ENCODE data around the gene BHLHE41.

The BHLHE41 gene

DNA sequence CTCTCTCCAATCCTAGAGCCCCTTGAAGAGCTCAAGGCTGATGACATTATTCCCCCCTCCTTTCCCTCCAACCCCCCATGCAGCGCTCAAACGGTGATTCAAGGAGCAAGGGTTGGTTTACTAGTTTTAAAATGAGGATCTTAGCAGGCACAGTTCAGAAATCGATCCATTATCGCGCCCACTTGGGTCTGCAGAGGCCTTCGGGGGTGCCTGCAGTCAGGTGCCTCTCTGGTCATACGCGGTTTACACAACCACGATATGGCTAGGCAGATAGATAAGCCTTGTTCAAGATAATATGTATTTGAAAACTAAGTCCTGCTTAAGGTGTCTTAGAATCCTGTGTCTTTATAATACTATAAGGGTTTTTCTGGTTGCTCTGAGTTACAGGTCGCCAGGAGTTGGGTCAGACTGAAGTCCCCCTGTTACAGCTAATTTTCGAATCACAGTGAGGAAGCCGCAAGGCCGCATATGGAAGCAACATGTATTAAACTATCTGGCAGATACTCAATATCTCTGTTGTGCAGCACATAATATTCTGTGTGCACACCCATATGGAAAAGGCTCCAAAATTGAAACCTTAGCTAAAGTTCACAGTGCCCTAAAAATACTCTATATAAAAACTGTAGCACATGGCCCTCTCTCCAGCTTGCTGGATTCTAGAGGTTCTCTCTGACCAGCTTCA lies 10.0 kb downstream of the BHLHE41 start:
- peak overlapping the region; percentile 86 for H3K27ac Mint-ChIP-seq
- H3K36me3 Mint-ChIP-seq = no peaks in the 10 kb centered on the region
- peaks cover 19 to 42% of the 10 kb centered on the region in 2 donors for H3K4me1 Mint-ChIP-seq
- H3K9me3 Mint-ChIP-seq = no peaks in the 10 kb centered on the region
- no peak for DNase-seq
- ATAC-seq (replicated peaks) = no peak
- no peaks in the 10 kb centered on the region for H3K27me3 Mint-ChIP-seq
- H3K4me3 Mint-ChIP-seq = peak overlapping the region; percentile 88 to 89

GRCh38 chr12:26113853-26114719 lies 10.8 kb downstream of the BHLHE41 start:
- peak overlapping the region; percentile 94 for H3K27ac Mint-ChIP-seq
- DNase-seq = peak; percentile 62
- peaks cover 0 to 5% of the 10 kb centered on the region in 2 donors for H3K27me3 Mint-ChIP-seq
- H3K4me3 Mint-ChIP-seq = peak overlapping the region; percentile 88 to 89
- H3K4me1 Mint-ChIP-seq = peaks cover 16 to 36% of the 10 kb centered on the region in 2 donors
- peak; percentile 89 to 91 for ATAC-seq (replicated peaks)
- H3K9me3 Mint-ChIP-seq = no peaks in the 10 kb centered on the region
- no peaks in the 10 kb centered on the region for H3K36me3 Mint-ChIP-seq

DNA sequence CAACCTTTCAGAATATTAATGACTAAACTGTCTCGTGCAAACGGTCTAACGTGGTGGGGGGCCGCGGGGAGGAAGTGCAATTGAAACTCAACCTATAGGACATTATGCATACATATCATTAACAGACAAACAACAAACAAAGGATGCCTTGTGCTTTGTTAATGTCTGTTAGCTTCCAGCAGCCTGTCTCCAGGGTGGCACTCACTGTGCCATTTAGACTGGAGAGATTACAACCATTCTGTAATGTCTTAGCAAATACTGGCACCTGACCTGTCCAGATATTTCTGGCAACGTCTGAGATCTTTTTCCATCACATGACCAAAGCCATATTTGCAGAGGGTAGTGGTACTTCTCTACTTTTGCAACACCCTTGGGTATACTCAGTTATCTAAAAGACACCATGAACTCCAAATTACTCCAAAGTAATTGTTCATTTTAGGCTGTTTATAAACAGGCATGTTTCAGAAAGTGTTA lies 11.6 kb downstream of the BHLHE41 start:
- DNase-seq (no peak), ATAC-seq (replicated peaks) (no peak)
- peak overlapping the region; percentile 88 to 89 for H3K4me3 Mint-ChIP-seq
- H3K36me3 Mint-ChIP-seq = no peaks in the 10 kb centered on the region
- H3K27ac Mint-ChIP-seq = no peak overlapping the region
- no peaks in the 10 kb centered on the region for H3K9me3 Mint-ChIP-seq
- H3K27me3 Mint-ChIP-seq = peaks cover 0 to 5% of the 10 kb centered on the region in 2 donors
- H3K4me1 Mint-ChIP-seq = peaks cover 13 to 33% of the 10 kb centered on the region in 2 donors

DNA sequence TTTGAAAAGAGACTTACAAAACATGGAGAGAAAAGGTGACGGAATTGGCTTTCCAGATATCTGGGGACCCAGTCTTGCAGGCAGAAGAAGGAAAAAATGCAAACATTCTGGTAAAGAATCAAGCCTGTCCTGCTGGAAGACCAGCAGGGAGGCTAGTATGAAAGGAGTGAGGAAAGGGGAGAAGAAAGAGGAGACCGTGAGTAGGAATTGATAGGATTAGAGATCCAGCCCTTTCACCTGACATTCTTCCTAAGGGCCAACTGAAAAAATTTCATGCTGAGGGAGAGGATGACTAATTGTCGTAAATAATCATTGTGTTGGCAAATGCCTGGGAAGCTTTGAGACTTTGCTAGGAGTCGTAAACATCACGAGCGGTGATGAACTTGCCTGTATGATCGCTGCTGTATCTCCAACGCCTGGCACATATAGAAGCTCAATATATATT lies 12.1 kb downstream of the BHLHE41 start:
- no peak overlapping the region for H3K27ac Mint-ChIP-seq
- no peaks in the 10 kb centered on the region for H3K9me3 Mint-ChIP-seq
- H3K27me3 Mint-ChIP-seq = peaks cover 0 to 5% of the 10 kb centered on the region in 2 donors
- H3K36me3 Mint-ChIP-seq = no peaks in the 10 kb centered on the region
- ATAC-seq (replicated peaks) (no peak), DNase-seq (no peak)
- peak overlapping the region in 1 of 2 donors; percentile 5 for H3K4me3 Mint-ChIP-seq
- peaks cover 13 to 30% of the 10 kb centered on the region in 2 donors for H3K4me1 Mint-ChIP-seq

DNA sequence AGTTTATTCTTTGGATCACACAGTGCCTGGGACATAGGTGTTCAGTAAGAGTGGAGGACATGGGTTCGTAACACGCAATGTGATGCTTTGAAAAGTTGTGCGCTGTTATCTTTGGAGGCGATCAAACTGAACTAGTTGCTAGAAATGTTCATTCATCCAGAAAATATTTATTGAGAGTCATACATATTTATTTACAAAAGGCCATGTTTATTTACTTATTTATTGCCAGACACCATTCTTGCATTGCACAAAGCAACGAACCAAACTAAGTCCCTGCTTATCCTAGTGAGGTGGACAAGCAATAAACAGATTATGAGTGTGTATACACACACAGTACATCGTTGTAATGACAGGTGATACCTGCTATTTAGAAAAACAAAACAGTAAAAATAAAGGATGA lies 12.6 kb downstream of the BHLHE41 start:
- Mint-ChIP-seq H3K9me3 (no peaks in the 10 kb centered on the region), H3K4me3 (no peak overlapping the region), H3K27me3 (peaks cover 0 to 5% of the 10 kb centered on the region in 2 donors), H3K4me1 (peaks cover 13 to 30% of the 10 kb centered on the region in 2 donors), H3K36me3 (no peaks in the 10 kb centered on the region), H3K27ac (no peak overlapping the region)
- DNase-seq = no peak
- no peak for ATAC-seq (replicated peaks)

DNA sequence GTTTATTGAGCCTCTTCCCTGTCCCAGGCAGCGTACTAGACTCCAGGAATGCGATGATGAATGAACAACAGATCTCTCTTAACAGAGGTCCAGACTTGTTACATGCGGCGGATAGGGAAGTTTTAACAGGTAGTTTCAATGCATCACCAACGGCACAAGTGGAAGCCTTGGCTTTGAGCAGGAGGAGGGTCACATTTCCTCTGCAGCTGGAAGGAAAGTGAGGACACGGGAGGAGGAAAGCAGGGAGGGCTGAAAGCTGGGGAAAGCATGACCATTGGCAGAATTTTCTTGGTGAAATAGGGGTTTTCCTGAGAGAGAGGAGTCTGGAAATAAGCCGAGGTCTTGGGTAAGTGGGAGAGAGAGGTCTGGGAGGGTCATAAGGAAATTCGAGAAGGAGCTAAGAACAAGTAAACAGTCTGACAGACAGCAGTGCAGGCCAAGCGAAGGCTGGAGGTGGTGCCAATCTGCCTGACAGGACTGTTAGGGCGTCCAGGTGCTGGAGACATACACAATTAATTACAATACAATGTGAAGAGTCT lies 15.4 kb downstream of the BHLHE41 start:
- Mint-ChIP-seq H3K9me3 (no peaks in the 10 kb centered on the region), H3K4me3 (no peak overlapping the region), H3K36me3 (no peaks in the 10 kb centered on the region), H3K4me1 (peaks cover 7 to 17% of the 10 kb centered on the region in 2 donors), H3K27me3 (peaks cover 0 to 9% of the 10 kb centered on the region in 2 donors), H3K27ac (no peak overlapping the region)
- ATAC-seq (replicated peaks) = no peak
- no peak for DNase-seq

- ATAC-seq (replicated peaks) = no peak
- no peak overlapping the region for H3K4me3 Mint-ChIP-seq
- no peak for DNase-seq
- no peaks in the 10 kb centered on the region for H3K9me3 Mint-ChIP-seq
- peaks cover 0 to 14% of the 10 kb centered on the region in 2 donors for H3K27me3 Mint-ChIP-seq
- peaks cover 7 to 15% of the 10 kb centered on the region in 2 donors for H3K4me1 Mint-ChIP-seq
- H3K36me3 Mint-ChIP-seq = no peaks in the 10 kb centered on the region
- H3K27ac Mint-ChIP-seq = no peak overlapping the region
Observed at GRCh38 chr12:26108915-26109314, 15.9 kb downstream of the BHLHE41 start.

DNA sequence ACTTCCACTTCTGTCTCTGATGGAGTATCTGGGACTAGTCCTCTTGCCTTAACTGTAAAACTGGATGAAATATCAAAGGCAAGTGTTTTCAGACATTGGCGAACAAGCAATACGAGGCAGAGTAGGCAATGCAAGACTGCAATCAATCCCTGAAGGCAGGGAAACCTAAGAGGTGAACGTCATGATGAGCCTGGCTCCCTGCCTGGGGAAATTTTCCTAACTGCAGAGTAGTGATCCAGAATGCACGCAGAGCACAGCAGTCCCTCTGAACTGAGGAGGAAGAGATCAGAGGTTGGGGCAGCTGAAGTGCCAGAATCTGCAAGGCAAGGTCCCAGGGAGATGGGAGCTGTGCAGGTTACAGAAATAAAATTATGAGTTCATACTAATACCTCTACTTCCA lies 18.5 kb downstream of the BHLHE41 start:
- no peaks in the 10 kb centered on the region for H3K9me3 Mint-ChIP-seq

GRCh38 chr12:26102953-26103352 lies 21.9 kb downstream of the BHLHE41 start:
- Mint-ChIP-seq H3K4me1 (no peaks in the 10 kb centered on the region), H3K27ac (no peak overlapping the region), H3K36me3 (no peaks in the 10 kb centered on the region), H3K4me3 (no peak overlapping the region), H3K9me3 (no peaks in the 10 kb centered on the region), H3K27me3 (peaks cover 4 to 9% of the 10 kb centered on the region in 2 donors)
- no peak for ATAC-seq (replicated peaks)
- DNase-seq = no peak

More for the DNA sequence above, 18.5 kb downstream of the BHLHE41 start:
- H3K27me3 Mint-ChIP-seq = peaks cover 0 to 14% of the 10 kb centered on the region in 2 donors
- H3K4me3 Mint-ChIP-seq = no peak overlapping the region
- DNase-seq = no peak
- no peaks in the 10 kb centered on the region for H3K4me1 Mint-ChIP-seq
- ATAC-seq (replicated peaks) = no peak
- H3K27ac Mint-ChIP-seq = no peak overlapping the region
- H3K36me3 Mint-ChIP-seq = no peaks in the 10 kb centered on the region

- Mint-ChIP-seq H3K4me3 (no peak overlapping the region), H3K27me3 (peaks cover 4 to 9% of the 10 kb centered on the region in 2 donors), H3K36me3 (no peaks in the 10 kb centered on the region), H3K27ac (no peak overlapping the region), H3K9me3 (no peaks in the 10 kb centered on the region), H3K4me1 (no peaks in the 10 kb centered on the region)
- DNase-seq (no peak), ATAC-seq (replicated peaks) (no peak)
Observed at GRCh38 chr12:26101763-26102162, 23.1 kb downstream of the BHLHE41 start.

- ATAC-seq (replicated peaks) = no peak
- Mint-ChIP-seq H3K4me1 (no peaks in the 10 kb centered on the region), H3K27me3 (peaks cover 4 to 9% of the 10 kb centered on the region in 2 donors), H3K36me3 (no peaks in the 10 kb centered on the region), H3K27ac (no peak overlapping the region), H3K4me3 (no peak overlapping the region), H3K9me3 (no peaks in the 10 kb centered on the region)
- no peak for DNase-seq
Observed at GRCh38 chr12:26101350-26101734, 23.5 kb downstream of the BHLHE41 start.

DNA sequence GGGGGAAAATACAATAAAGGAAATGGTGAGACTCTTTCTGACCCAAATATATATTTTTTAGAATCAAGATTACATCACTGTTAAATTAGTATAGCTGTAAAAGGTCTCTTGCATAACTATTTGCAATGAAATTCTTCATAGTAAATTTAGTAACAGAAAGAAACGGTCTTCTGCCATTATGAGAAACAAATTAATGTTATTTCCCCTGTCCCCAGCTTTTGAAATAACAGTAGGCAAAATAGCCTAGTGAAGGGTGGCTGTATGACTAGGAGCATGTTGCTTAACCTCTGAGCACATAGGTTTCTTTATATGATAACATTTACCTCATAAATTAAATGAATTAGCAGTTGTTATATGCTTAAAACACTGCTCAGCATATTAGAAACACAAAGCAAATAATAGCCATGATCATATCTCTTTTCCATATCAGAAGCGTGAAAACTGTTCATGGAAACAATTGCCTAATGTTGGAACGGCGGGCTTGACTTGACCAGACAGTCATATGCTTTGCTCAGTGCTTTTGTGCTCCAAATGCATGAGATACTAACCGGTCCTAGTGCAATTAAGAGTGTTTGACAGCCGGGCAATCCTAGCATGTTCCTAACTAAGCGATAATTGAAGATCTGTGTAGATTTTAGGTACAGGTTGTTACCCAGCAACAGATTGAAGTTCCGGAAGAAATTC lies 24.0 kb downstream of the BHLHE41 start:
- Mint-ChIP-seq H3K27me3 (peaks cover 4 to 9% of the 10 kb centered on the region in 2 donors), H3K27ac (no peak overlapping the region), H3K4me1 (no peaks in the 10 kb centered on the region), H3K36me3 (no peaks in the 10 kb centered on the region), H3K9me3 (no peaks in the 10 kb centered on the region), H3K4me3 (no peak overlapping the region)
- ATAC-seq (replicated peaks) (no peak), DNase-seq (no peak)

DNA sequence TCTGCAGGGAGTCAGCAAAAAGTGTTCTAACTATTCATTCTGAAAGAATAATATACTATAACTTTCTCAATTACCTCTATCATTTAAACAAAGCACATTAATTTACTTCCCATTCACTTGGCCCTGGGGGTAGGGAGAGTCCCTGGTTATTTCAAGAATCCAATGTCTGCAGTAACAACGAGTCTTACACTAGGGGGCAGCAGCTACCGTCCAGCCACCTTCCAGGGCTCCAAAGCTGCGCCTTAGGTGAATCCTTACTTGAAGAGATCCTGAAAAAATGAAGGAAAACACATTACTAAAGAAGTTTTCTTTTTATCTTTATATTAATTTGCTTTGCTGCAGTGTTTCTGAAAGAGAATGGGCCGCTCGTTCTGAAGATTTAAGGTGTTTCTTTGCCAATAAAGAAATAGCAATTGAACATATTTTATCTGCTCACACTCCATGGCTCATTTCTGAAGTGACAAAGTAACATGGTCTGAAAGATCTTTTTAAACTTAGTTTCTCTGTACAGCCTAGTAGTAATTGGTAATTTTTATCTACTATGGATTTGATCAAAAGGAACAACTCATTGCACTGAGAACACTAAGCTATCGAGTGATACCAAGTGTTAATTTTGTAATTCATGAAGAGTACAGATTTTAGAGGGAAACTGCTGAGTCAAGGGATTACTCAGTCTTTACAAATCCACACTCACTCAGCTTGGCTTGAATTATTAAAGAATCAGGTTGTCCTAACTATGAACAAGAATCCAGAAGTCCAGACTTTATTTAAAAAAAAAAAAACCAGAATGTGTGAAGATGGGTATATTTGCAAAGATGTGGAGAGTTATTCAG lies 27.6 kb downstream of the BHLHE41 start:
- H3K27ac Mint-ChIP-seq = no peak overlapping the region
- H3K4me3 Mint-ChIP-seq = no peak overlapping the region

More for the DNA sequence above, 27.6 kb downstream of the BHLHE41 start:
- peak; percentile 28 for DNase-seq
- H3K36me3 Mint-ChIP-seq = no peaks in the 10 kb centered on the region
- H3K9me3 Mint-ChIP-seq = no peaks in the 10 kb centered on the region
- peaks cover 0 to 4% of the 10 kb centered on the region in 2 donors for H3K27me3 Mint-ChIP-seq
- no peaks in the 10 kb centered on the region for H3K4me1 Mint-ChIP-seq
- peak; percentile 82 to 86 for ATAC-seq (replicated peaks)

Measured in stimulated activated naive B cell treated with anti-CD40 and anti-IgM and Interleukin-4, amounts not matched to agents 10 μg/mL and 1 μg/mL and 100 μg/mL, for 72 hours (primary cell).